ENCODE measurements around the gene NOC3L.
A peak's percentile ranks its signal among the peaks of the same experiment; 100 is the strongest.

The NOC3L gene

DNA sequence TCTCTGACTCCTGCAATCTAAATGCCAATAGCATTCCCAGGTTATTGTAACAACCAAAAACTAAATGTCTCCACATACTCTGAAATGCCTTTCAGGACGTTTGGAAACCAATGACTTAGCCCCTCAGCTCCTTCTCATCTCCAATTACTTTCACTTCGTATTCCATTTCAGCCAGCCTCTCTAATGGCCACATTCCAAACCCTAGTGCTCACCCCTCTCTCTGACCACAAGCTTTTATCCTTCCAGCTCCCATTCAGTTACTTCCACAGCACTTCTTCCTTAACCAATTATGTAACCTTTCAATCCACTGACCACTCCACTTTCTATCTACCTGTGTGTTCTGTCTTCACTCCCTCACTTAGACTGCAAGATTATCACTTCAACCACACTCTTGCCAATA, 4.3 kb downstream of the NOC3L start (continued):
- no peak for TF ChIP-seq ZNF660 (tag by site-specific recombination; IDR thresholded peaks at IDR 0.05)
- TF ChIP-seq, protein P1, sequence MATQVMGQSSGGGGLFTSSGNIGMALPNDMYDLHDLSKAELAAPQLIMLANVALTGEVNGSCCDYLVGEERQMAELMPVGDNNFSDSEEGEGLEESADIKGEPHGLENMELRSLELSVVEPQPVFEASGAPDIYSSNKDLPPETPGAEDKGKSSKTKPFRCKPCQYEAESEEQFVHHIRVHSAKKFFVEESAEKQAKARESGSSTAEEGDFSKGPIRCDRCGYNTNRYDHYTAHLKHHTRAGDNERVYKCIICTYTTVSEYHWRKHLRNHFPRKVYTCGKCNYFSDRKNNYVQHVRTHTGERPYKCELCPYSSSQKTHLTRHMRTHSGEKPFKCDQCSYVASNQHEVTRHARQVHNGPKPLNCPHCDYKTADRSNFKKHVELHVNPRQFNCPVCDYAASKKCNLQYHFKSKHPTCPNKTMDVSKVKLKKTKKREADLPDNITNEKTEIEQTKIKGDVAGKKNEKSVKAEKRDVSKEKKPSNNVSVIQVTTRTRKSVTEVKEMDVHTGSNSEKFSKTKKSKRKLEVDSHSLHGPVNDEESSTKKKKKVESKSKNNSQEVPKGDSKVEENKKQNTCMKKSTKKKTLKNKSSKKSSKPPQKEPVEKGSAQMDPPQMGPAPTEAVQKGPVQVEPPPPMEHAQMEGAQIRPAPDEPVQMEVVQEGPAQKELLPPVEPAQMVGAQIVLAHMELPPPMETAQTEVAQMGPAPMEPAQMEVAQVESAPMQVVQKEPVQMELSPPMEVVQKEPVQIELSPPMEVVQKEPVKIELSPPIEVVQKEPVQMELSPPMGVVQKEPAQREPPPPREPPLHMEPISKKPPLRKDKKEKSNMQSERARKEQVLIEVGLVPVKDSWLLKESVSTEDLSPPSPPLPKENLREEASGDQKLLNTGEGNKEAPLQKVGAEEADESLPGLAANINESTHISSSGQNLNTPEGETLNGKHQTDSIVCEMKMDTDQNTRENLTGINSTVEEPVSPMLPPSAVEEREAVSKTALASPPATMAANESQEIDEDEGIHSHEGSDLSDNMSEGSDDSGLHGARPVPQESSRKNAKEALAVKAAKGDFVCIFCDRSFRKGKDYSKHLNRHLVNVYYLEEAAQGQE (tag by site-specific recombination; IDR thresholded peaks at IDR 0.05): no peak
- no peak for TF ChIP-seq ZNF350 (tag by site-specific recombination; IDR thresholded peaks at IDR 0.05)
- TF ChIP-seq, protein P2, sequence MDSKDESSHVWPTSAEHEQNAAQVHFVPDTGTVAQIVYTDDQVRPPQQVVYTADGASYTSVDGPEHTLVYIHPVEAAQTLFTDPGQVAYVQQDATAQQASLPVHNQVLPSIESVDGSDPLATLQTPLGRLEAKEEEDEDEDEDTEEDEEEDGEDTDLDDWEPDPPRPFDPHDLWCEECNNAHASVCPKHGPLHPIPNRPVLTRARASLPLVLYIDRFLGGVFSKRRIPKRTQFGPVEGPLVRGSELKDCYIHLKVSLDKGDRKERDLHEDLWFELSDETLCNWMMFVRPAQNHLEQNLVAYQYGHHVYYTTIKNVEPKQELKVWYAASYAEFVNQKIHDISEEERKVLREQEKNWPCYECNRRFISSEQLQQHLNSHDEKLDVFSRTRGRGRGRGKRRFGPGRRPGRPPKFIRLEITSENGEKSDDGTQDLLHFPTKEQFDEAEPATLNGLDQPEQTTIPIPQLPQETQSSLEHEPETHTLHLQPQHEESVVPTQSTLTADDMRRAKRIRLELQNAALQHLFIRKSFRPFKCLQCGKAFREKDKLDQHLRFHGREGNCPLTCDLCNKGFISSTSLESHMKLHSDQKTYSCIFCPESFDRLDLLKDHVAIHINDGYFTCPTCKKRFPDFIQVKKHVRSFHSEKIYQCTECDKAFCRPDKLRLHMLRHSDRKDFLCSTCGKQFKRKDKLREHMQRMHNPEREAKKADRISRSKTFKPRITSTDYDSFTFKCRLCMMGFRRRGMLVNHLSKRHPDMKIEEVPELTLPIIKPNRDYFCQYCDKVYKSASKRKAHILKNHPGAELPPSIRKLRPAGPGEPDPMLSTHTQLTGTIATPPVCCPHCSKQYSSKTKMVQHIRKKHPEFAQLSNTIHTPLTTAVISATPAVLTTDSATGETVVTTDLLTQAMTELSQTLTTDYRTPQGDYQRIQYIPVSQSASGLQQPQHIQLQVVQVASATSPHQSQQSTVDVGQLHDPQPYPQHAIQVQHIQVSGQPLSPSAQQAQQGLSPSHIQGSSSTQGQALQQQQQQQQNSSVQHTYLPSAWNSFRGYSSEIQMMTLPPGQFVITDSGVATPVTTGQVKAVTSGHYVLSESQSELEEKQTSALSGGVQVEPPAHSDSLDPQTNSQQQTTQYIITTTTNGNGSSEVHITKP (tag by site-specific recombination; IDR thresholded peaks at IDR 0.05): peak; percentile 71
- TF ChIP-seq ZNF221 (tag by site-specific recombination; IDR thresholded peaks at IDR 0.05; ENCODE audit: borderline replicate concordance): no peak
- no peak for TF ChIP-seq ZNF626 (tag by site-specific recombination; IDR thresholded peaks at IDR 0.05)
- TF ChIP-seq, protein P3, sequence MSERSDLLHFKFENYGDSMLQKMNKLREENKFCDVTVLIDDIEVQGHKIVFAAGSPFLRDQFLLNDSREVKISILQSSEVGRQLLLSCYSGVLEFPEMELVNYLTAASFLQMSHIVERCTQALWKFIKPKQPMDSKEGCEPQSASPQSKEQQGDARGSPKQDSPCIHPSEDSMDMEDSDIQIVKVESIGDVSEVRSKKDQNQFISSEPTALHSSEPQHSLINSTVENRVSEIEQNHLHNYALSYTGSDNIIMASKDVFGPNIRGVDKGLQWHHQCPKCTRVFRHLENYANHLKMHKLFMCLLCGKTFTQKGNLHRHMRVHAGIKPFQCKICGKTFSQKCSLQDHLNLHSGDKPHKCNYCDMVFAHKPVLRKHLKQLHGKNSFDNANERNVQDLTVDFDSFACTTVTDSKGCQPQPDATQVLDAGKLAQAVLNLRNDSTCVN (tag by site-specific recombination; optimal IDR thresholded peaks at IDR 0.05): no peak
- TF ChIP-seq, protein P4, sequence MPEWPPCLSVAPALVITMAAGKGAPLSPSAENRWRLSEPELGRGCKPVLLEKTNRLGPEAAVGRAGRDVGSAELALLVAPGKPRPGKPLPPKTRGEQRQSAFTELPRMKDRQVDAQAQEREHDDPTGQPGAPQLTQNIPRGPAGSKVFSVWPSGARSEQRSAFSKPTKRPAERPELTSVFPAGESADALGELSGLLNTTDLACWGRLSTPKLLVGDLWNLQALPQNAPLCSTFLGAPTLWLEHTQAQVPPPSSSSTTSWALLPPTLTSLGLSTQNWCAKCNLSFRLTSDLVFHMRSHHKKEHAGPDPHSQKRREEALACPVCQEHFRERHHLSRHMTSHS (tag by site-specific recombination; IDR thresholded peaks at IDR 0.05): no peak
- no peak for TF ChIP-seq GLIS2 (tag by site-specific recombination; IDR thresholded peaks at IDR 0.05)
- peak; percentile 95 for TF ChIP-seq ZEB2 (tag by site-specific recombination; IDR thresholded peaks at IDR 0.05)
- TF ChIP-seq ZNF843 (tag by site-specific recombination; IDR thresholded peaks at IDR 0.05): no peak; the same call in 1 of the 2 replicates
- no peak for TF ChIP-seq ZNF175 (tag by site-specific recombination; IDR thresholded peaks at IDR 0.05)
- no peak for TF ChIP-seq ZNF830 (tag by site-specific recombination; IDR thresholded peaks at IDR 0.05; ENCODE audit: low read depth)
- no peak for TF ChIP-seq ZNF514 (tag by site-specific recombination; IDR thresholded peaks at IDR 0.05)
- TF ChIP-seq, protein P5, sequence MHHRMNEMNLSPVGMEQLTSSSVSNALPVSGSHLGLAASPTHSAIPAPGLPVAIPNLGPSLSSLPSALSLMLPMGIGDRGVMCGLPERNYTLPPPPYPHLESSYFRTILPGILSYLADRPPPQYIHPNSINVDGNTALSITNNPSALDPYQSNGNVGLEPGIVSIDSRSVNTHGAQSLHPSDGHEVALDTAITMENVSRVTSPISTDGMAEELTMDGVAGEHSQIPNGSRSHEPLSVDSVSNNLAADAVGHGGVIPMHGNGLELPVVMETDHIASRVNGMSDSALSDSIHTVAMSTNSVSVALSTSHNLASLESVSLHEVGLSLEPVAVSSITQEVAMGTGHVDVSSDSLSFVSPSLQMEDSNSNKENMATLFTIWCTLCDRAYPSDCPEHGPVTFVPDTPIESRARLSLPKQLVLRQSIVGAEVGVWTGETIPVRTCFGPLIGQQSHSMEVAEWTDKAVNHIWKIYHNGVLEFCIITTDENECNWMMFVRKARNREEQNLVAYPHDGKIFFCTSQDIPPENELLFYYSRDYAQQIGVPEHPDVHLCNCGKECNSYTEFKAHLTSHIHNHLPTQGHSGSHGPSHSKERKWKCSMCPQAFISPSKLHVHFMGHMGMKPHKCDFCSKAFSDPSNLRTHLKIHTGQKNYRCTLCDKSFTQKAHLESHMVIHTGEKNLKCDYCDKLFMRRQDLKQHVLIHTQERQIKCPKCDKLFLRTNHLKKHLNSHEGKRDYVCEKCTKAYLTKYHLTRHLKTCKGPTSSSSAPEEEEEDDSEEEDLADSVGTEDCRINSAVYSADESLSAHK (tag by site-specific recombination; IDR thresholded peaks at IDR 0.05): no peak
- no peak for TF ChIP-seq ZNF202 (tag by site-specific recombination; IDR thresholded peaks at IDR 0.05; ENCODE audit: borderline replicate concordance)
- no peak for TF ChIP-seq ZNF2 (tag by site-specific recombination; IDR thresholded peaks at IDR 0.05)
- TF ChIP-seq ZNF335 (tag by site-specific recombination; conservative IDR thresholded peaks at IDR 0.05): no peak
- peak; percentile 81 for TF ChIP-seq ZNF394 (tag by site-specific recombination; IDR thresholded peaks at IDR 0.05; ENCODE audit: borderline replicate concordance)
- 0 out of 2 replicates have a peak, but pooled peaks have one; percentile 13 for TF ChIP-seq GLIS1 (tag by site-specific recombination; IDR thresholded peaks at IDR 0.05)
- TF ChIP-seq ZNF792 (tag by site-specific recombination; IDR thresholded peaks at IDR 0.05): no peak
- TF ChIP-seq ZNF184 (tag by site-specific recombination; IDR thresholded peaks at IDR 0.05): no peak
- TF ChIP-seq, protein P6, sequence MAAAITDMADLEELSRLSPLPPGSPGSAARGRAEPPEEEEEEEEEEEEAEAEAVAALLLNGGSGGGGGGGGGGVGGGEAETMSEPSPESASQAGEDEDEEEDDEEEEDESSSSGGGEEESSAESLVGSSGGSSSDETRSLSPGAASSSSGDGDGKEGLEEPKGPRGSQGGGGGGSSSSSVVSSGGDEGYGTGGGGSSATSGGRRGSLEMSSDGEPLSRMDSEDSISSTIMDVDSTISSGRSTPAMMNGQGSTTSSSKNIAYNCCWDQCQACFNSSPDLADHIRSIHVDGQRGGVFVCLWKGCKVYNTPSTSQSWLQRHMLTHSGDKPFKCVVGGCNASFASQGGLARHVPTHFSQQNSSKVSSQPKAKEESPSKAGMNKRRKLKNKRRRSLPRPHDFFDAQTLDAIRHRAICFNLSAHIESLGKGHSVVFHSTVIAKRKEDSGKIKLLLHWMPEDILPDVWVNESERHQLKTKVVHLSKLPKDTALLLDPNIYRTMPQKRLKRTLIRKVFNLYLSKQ (tag by site-specific recombination; IDR thresholded peaks at IDR 0.05; ENCODE audit: borderline replicate concordance): no peak
- TF ChIP-seq ZNF211 (tag by site-specific recombination; IDR thresholded peaks at IDR 0.05; ENCODE audit: low read depth): no peak
- TF ChIP-seq ZNF747 (tag by site-specific recombination; IDR thresholded peaks at IDR 0.05): no peak
- TF ChIP-seq, protein P7, sequence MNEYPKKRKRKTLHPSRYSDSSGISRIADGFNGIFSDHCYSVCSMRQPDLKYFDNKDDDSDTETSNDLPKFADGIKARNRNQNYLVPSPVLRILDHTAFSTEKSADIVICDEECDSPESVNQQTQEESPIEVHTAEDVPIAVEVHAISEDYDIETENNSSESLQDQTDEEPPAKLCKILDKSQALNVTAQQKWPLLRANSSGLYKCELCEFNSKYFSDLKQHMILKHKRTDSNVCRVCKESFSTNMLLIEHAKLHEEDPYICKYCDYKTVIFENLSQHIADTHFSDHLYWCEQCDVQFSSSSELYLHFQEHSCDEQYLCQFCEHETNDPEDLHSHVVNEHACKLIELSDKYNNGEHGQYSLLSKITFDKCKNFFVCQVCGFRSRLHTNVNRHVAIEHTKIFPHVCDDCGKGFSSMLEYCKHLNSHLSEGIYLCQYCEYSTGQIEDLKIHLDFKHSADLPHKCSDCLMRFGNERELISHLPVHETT (tag by site-specific recombination; IDR thresholded peaks at IDR 0.05): peak; percentile 85; the same call in 1 of the 2 replicates

Data from HEK293 (cell line).